ENCODE measurements around the gene CD163L1. TPM values are rescaled to one million over a fixed set of nuclear protein-coding genes. Genes with fewer than 3 reads are reported as not detected.

Gene CD163L1
- total RNA-seq, 2 donors from 2014 or later, result 8.2 TPM; not detected in 1

DNA sequence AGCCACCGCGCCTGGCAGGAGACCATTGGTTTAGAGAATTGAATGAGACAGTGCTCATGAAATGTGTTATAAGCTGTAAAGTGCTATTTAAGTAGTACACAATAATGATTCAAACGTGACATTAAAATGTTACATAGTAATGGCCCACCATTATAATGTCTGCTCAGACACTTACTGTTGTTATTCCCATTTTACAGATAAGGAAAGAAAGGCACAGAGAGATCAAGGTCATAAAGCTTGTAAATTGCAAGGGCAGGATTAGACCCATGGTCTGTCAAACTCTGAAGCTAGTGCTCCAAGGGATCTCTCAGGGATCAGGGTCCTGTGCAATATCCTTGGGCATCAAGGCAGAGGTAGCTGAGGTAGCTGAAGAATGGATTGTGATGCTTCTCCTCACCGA, 133.9 kb downstream of the CD163L1 start:
- Histone ChIP-seq H3K36me3 (no peaks in the 10 kb centered on the region), H3K9me3 (no peaks in the 10 kb centered on the region), H3K27ac (no peak overlapping the region), H3K4me3 (no peak overlapping the region), H3K4me1 (replicated peaks) (no peaks in the 10 kb centered on the region), H3K27me3 (replicated peaks; ENCODE audit: insufficient read depth) (no peaks in the 10 kb centered on the region)
- TF ChIP-seq POLR2A (IDR thresholded peaks at IDR 0.05) (no peak), POLR2AphosphoS5 (IDR thresholded peaks at IDR 0.05) (no peak)
- TF ChIP-seq, protein P1, sequence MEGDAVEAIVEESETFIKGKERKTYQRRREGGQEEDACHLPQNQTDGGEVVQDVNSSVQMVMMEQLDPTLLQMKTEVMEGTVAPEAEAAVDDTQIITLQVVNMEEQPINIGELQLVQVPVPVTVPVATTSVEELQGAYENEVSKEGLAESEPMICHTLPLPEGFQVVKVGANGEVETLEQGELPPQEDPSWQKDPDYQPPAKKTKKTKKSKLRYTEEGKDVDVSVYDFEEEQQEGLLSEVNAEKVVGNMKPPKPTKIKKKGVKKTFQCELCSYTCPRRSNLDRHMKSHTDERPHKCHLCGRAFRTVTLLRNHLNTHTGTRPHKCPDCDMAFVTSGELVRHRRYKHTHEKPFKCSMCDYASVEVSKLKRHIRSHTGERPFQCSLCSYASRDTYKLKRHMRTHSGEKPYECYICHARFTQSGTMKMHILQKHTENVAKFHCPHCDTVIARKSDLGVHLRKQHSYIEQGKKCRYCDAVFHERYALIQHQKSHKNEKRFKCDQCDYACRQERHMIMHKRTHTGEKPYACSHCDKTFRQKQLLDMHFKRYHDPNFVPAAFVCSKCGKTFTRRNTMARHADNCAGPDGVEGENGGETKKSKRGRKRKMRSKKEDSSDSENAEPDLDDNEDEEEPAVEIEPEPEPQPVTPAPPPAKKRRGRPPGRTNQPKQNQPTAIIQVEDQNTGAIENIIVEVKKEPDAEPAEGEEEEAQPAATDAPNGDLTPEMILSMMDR (IDR thresholded peaks at IDR 0.05), result no peak
- 92% methylated on average over 4 of the region's 4 CpGs for WGBS
- no peak for DNase-seq (ENCODE audit: low spot score)
- intact Hi-C loops (cut with DNase I), result no loop called here

Other genes with a start within 250 kb of the CD163L1 start
- under 1 TPM in 1 of 2 donors, not detected in 1; 0.91 TPM for gene ACSM4, start 140.1 kb downstream of the CD163L1 start, total RNA-seq
- 10 to 100 TPM; 10.6 to 65.0 TPM for gene CD163, start 59.6 kb upstream of the CD163L1 start, total RNA-seq
- gene APOBEC1, start 221.8 kb upstream of the CD163L1 start, total RNA-seq, result not detected